ENCODE data around the gene POU2AF1. TPM values are rescaled to one million over a fixed set of nuclear protein-coding genes. Genes with fewer than 3 reads are reported as not detected.
A peak's percentile ranks its signal among the peaks of the same experiment; 100 is the strongest.

Gene POU2AF1
- total RNA-seq, 4 donors from 2014 or later, result 1.4 to 19.8 (median 2.9) TPM

- no peak overlapping the region for H3K4me3 ChIP-seq
- 81% methylated on average over 2 of the region's 2 CpGs; no CpG with 5 or more reads in 1 of the 2 donors for WGBS, 2 donors (ENCODE audit: low coverage in 1 of 2)
- peaks cover 0 to 16% (median 4%) of the 10 kb centered on the region in 4 donors for H3K4me1 ChIP-seq
- no peak for TF ChIP-seq CTCF (IDR thresholded peaks at IDR 0.05)
- TF ChIP-seq POLR2A (IDR thresholded peaks at IDR 0.05), result no peak
- no peak for TF ChIP-seq EP300 (IDR thresholded peaks at IDR 0.05; ENCODE audit: low read depth)
- TF ChIP-seq POLR2AphosphoS5 (IDR thresholded peaks at IDR 0.05), result no peak
- H3K27ac ChIP-seq, result peak overlapping the region in 2 of 4 donors; percentile 37 to 56
- no peaks in the 10 kb centered on the region for H3K9me3 ChIP-seq
- H3K36me3 ChIP-seq, result no peaks in the 10 kb centered on the region
- no peak for DNase-seq
- H3K27me3 ChIP-seq, result no peaks in the 10 kb centered on the region
- in situ Hi-C loops (cut with MboI; ENCODE audit: low pct_ligation_motif_present in 1 of 4, low pct_unique_long_range_greater_than_20kb in 1 of 4, low sequenced_read_pairs in 3 of 4) (no loop called here), intact Hi-C loops (cut with DNase I; ENCODE audit: low total_unique reads) (no loop called here)
Measured at GRCh38 chr11:111368285-111368560, 10.9 kb downstream of the POU2AF1 start.

GRCh38 chr11:111367411-111368284, 11.4 kb downstream of the POU2AF1 start:
- Histone ChIP-seq H3K9me3 (no peaks in the 10 kb centered on the region), H3K4me1 (peaks cover 0 to 15% (median 3%) of the 10 kb centered on the region in 4 donors), H3K4me3 (no peak overlapping the region), H3K27ac (peak overlapping the region in 2 of 4 donors; percentile 37 to 56), H3K27me3 (no peaks in the 10 kb centered on the region), H3K36me3 (no peaks in the 10 kb centered on the region)
- peak; percentile 38 for DNase-seq
- intact Hi-C loops (cut with DNase I; ENCODE audit: low total_unique reads) (no loop called here), in situ Hi-C loops (cut with MboI; ENCODE audit: low pct_ligation_motif_present in 1 of 4, low pct_unique_long_range_greater_than_20kb in 1 of 4, low sequenced_read_pairs in 3 of 4) (no loop called here)
- WGBS, 2 donors (ENCODE audit: low coverage in 1 of 2), result 77 to 82% methylated on average over 4 to 12 of the region's 12 CpGs
- TF ChIP-seq EP300 (IDR thresholded peaks at IDR 0.05; ENCODE audit: low read depth), result no peak
- TF ChIP-seq POLR2AphosphoS5 (IDR thresholded peaks at IDR 0.05), result peak in 1 of 3 donors; percentile 13
- no peak for TF ChIP-seq POLR2A (IDR thresholded peaks at IDR 0.05)
- no peak for TF ChIP-seq CTCF (IDR thresholded peaks at IDR 0.05)

GRCh38 chr11:111366560-111367410, 12.3 kb downstream of the POU2AF1 start:
- WGBS, 2 donors (ENCODE audit: low coverage in 1 of 2), result 84 to 88% methylated on average over 4 to 8 of the region's 8 CpGs
- Histone ChIP-seq H3K9me3 (no peaks in the 10 kb centered on the region), H3K36me3 (no peaks in the 10 kb centered on the region), H3K4me1 (peaks cover 0 to 9% (median 0%) of the 10 kb centered on the region in 4 donors), H3K4me3 (no peak overlapping the region), H3K27ac (peak overlapping the region in 2 of 4 donors; percentile 37 to 47), H3K27me3 (no peaks in the 10 kb centered on the region)
- in situ Hi-C loops (cut with MboI; ENCODE audit: low pct_ligation_motif_present in 1 of 4, low pct_unique_long_range_greater_than_20kb in 1 of 4, low sequenced_read_pairs in 3 of 4) (no loop called here), intact Hi-C loops (cut with DNase I; ENCODE audit: low total_unique reads) (no loop called here)
- DNase-seq, result no peak
- TF ChIP-seq CTCF (IDR thresholded peaks at IDR 0.05) (no peak), POLR2AphosphoS5 (IDR thresholded peaks at IDR 0.05) (no peak), EP300 (IDR thresholded peaks at IDR 0.05; ENCODE audit: low read depth) (no peak), POLR2A (IDR thresholded peaks at IDR 0.05) (no peak)
